HFFc6 (cell line): ENCODE data around the gene NSUN4. TPM values are rescaled to one million over a fixed set of nuclear protein-coding genes. Genes with fewer than 3 reads are reported as not detected.

Experiments
- DNase-seq: peaks from one replicate; pipeline ENCODE4 v3.0.0-alpha.2; 2018
- H3K27ac Mint-ChIP-seq: 2 replicates; pipeline ENCODE4 v1.8.0; 2020; ENCODE audit warnings: mild to moderate bottlenecking, mixed read lengths
- H3K27me3 Mint-ChIP-seq: 2 replicates; pipeline ENCODE4 v1.8.0; 2021; ENCODE audit warnings: mild to moderate bottlenecking, moderate library complexity, mixed read lengths; ENCODE audit not compliant: insufficient read depth
- H3K36me3 Mint-ChIP-seq: 2 replicates; pipeline ENCODE4 v1.8.0; 2021; ENCODE audit warnings: low read depth, mixed read lengths
- H3K4me1 Mint-ChIP-seq: 2 replicates; pipeline ENCODE4 v1.8.0; 2020; ENCODE audit warnings: low read depth, mixed read lengths
- H3K4me3 Mint-ChIP-seq: 2 replicates; pipeline ENCODE4 v1.8.0; 2020; ENCODE audit warnings: mild to moderate bottlenecking, moderate library complexity, mixed read lengths
- H3K9me3 Mint-ChIP-seq: 2 replicates; pipeline ENCODE4 v1.8.0; 2020; ENCODE audit warnings: mild to moderate bottlenecking, mixed read lengths
- total RNA-seq, 6 experiments: library from RNA; stranded (reverse); fragmentation: NEBNext Ultra II Directional; extraction: Animal tissue kit (Norgen Biotek cat#: 25700); gene quantifications; 2 replicates in 1 of 6; 3 replicates in 5 of 6; pipeline ENCODE4 v1.2.3, GENCODE V29; 2021
- TF ChIP-seq, protein P1 (sequence below): fragments of 200-600 bp; sonication (generic); IDR thresholded peaks from 2 replicates; pipeline ENCODE4 v1.5.0; 2021; ENCODE audit warnings: antibody characterized with exemption, mild to moderate bottlenecking

NSUN4 gene
- total RNA-seq, 6 experiments from 2014 or later: 14.8 to 17.2 (median 16.7) TPM

DNA sequence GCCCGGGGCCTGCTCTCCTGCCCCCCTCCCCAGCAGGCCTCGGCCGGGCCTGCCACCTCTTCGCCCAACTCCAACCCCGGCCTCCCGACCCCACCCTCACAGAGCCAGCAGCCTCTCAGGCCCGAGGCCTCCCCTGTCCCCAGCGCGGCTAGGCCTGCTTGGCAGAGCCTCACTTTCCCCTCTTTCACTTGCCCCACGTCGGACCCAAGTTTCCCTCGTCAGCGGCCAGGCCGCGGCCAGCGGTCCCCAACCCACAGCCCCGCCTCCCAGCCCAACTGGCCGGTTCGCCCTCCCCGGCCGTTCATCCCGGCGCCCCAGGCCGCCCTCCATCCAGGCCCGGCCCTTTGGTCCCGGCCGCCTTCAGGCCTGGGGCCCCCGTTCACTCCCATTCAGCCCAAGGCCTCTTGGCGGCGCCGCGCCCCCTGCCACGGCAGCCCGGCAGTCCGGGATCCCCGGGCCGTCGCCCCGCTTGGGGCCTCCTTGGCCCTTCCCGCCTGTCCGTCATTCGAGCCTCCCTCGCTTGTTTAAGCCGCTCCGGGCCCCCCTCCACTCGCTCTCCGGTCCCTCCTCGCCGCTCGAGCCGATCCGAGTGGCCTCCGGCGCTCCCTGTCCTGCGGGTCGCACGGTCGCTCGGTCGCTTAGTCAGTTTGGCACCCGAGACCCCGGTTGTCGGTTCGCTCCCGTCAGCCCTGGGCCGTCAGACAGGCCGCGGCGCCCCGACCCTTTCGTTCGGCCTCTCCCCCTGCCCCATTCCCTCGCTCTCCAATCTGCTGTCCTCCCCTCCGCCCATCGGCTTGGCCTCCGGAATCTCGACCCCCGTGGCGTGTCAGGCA lies 38.6 kb upstream of the NSUN4 start:
- Mint-ChIP-seq H3K4me3 (peak overlapping the region; percentile 98), H3K27ac (peak overlapping the region; percentile 98), H3K9me3 (no peaks in the 10 kb centered on the region), H3K4me1 (peaks cover 43% of the 10 kb centered on the region), H3K27me3 (peaks cover 2% of the 10 kb centered on the region), H3K36me3 (peaks cover 25% of the 10 kb centered on the region)
- DNase-seq: peak; percentile 14
- TF ChIP-seq, protein P1, sequence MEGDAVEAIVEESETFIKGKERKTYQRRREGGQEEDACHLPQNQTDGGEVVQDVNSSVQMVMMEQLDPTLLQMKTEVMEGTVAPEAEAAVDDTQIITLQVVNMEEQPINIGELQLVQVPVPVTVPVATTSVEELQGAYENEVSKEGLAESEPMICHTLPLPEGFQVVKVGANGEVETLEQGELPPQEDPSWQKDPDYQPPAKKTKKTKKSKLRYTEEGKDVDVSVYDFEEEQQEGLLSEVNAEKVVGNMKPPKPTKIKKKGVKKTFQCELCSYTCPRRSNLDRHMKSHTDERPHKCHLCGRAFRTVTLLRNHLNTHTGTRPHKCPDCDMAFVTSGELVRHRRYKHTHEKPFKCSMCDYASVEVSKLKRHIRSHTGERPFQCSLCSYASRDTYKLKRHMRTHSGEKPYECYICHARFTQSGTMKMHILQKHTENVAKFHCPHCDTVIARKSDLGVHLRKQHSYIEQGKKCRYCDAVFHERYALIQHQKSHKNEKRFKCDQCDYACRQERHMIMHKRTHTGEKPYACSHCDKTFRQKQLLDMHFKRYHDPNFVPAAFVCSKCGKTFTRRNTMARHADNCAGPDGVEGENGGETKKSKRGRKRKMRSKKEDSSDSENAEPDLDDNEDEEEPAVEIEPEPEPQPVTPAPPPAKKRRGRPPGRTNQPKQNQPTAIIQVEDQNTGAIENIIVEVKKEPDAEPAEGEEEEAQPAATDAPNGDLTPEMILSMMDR: peak; percentile 49

DNA sequence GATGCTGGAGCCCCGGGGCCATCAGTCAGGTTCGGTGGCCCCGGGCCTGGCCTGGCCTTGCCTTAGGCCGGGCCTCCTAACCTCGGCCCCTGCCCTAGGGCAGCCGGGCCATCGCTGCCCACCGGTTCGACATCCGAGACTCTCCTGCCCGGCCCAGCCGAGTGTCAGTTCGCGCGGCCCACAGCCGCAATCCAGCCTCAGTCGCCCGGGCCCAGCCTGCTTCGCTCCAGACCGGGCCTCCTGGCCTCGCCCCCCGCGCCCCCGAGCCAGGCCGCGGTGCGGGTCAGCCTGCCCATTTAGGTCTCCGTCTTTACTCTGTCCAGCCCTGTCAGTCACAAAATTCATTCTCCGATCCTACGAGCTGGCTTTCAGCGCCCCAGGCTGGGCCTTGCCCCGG lies 38.0 kb upstream of the NSUN4 start:
- Mint-ChIP-seq H3K36me3 (peaks cover 19% of the 10 kb centered on the region), H3K27ac (peak overlapping the region; percentile 98), H3K9me3 (no peaks in the 10 kb centered on the region), H3K4me3 (peak overlapping the region; percentile 98), H3K27me3 (peaks cover 2% of the 10 kb centered on the region), H3K4me1 (peaks cover 47% of the 10 kb centered on the region)
- no peak for DNase-seq
- TF ChIP-seq, protein P1: no peak

DNA sequence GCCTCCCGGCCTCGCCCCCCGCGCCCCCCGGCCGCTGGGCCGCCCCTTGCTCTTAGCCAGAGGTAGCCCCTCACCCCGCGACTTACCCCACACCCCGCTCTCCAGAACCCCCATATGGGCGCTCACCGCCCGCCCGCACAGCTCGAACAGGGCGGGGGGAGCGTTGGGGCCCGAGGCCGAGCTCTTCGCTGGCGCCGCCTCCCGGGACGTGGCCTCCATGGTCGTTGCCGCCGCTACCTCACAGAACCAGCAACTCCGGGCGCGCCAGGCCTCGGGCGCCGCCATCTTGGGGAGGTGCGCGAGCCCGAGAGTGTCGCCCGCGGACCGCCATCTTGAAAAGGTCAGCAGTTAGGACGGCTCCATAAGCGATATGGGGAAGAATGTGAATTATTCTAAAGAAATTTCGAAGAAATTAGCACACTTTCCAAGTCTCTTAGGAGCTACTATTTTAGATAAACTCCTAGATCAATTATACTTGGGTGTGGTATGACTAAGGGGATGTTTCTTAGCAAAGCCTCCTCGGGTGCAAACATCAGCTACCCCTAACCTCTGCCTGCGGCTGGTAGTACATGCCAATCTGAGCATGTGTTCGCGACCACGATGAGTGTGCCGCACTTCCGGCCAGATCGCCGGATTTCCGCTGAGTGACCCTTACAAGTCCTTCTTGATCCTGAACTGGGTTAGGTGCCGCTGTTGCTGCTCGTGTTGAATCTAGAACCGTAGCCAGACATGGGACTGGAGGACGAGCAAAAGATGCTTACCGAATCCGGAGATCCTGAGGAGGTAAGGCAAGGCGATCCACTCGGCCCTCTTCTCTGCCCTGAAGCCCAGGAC lies 37.4 kb upstream of the NSUN4 start, which contains the start of the genes LRRC41 and UQCRH:
Gene LRRC41 (minus strand): TSS at position 579 of the 834 bp plus-strand sequence. CDS start 294 bp downstream, at position 285.
Gene UQCRH (plus strand): TSS at position 661 of the 834 bp plus-strand sequence. CDS start 69 bp downstream, at position 730.
- peak; percentile 96 for DNase-seq
- Mint-ChIP-seq H3K9me3 (no peaks in the 10 kb centered on the region), H3K36me3 (peaks cover 14% of the 10 kb centered on the region; the same call in 1 of the 2 replicates), H3K27me3 (peaks cover 2% of the 10 kb centered on the region), H3K27ac (peak within 1 kb of the TSS; percentile 98), H3K4me1 (peaks cover 47% of the 10 kb centered on the region), H3K4me3 (peak within 1 kb of the TSS; percentile 98)
- TF ChIP-seq, protein P1: peak; percentile 40; the same call in 1 of the 2 replicates

DNA sequence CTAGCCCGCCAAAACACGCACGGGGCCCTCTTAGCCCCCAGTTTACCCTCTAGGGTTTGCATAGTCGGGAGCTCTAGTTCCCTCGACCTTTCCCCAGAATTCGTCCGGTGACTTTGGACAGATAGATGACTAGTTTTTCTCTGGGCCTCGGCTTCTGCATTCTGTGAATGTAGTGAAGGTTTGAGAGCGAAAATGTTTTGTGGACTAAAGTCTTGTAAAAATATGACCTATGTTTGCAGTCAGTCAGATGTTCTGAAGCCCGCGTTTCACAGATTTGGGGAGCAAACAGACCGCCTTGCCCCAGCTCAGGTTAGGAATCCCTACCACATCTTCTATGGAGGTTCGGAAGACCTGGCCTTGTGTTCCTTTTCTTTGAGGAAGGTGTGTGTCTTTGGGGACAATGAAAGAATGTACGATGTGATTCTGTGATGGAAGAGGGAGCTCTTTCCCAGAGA lies 36.7 kb upstream of the NSUN4 start:
- Mint-ChIP-seq H3K4me1 (peaks cover 42% of the 10 kb centered on the region), H3K4me3 (peak overlapping the region; percentile 98), H3K9me3 (no peaks in the 10 kb centered on the region), H3K27ac (peak overlapping the region; percentile 98), H3K27me3 (peaks cover 2% of the 10 kb centered on the region), H3K36me3 (peaks cover 17% of the 10 kb centered on the region; the same call in 1 of the 2 replicates)
- TF ChIP-seq, protein P1: no peak
- no peak for DNase-seq

DNA sequence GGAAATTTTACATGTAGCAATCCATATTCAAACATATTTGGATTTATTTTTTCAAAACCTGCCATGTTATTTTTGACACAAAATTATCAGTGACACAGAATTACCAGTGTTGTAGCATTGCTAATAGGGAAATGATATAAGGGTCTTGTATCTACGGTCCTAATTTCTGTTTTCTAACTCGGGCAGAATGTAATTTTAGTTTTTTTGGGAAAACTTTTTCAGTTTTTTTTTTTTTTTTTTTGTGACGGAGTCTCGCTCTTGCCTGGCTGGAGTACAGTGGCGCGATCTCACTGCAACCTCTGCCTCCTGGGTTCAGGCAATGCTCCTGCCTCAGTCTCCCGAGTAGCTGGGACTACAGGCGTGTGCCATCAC lies 34.5 kb upstream of the NSUN4 start:
- Mint-ChIP-seq H3K4me1 (peaks cover 27% of the 10 kb centered on the region), H3K36me3 (peaks cover 21% of the 10 kb centered on the region), H3K27ac (no peak overlapping the region), H3K9me3 (no peaks in the 10 kb centered on the region), H3K4me3 (peak overlapping the region; percentile 30), H3K27me3 (peaks cover 2% of the 10 kb centered on the region)
- TF ChIP-seq, protein P1: no peak
- DNase-seq: no peak
